Measurements from ENCODE around the gene STK24. TPM values are rescaled to one million over a fixed set of nuclear protein-coding genes. Genes with fewer than 3 reads are reported as not detected.
"Not testable (repeated sequence)": the region's sequence is repeated elsewhere in the genome, so short reads cannot be mapped to it uniquely, and the experiment has no call there.

The STK24 gene
- total RNA-seq = 100 to 1,000 TPM in 4 of 5 donors, 10 to 100 TPM in 1; 92.1 to 143 (median 113) TPM
- 98.5 TPM for total RNA-seq (2013)
- total RNA-seq = 144 to 458 (median 216) reads per million in 29 experiments

DNA sequence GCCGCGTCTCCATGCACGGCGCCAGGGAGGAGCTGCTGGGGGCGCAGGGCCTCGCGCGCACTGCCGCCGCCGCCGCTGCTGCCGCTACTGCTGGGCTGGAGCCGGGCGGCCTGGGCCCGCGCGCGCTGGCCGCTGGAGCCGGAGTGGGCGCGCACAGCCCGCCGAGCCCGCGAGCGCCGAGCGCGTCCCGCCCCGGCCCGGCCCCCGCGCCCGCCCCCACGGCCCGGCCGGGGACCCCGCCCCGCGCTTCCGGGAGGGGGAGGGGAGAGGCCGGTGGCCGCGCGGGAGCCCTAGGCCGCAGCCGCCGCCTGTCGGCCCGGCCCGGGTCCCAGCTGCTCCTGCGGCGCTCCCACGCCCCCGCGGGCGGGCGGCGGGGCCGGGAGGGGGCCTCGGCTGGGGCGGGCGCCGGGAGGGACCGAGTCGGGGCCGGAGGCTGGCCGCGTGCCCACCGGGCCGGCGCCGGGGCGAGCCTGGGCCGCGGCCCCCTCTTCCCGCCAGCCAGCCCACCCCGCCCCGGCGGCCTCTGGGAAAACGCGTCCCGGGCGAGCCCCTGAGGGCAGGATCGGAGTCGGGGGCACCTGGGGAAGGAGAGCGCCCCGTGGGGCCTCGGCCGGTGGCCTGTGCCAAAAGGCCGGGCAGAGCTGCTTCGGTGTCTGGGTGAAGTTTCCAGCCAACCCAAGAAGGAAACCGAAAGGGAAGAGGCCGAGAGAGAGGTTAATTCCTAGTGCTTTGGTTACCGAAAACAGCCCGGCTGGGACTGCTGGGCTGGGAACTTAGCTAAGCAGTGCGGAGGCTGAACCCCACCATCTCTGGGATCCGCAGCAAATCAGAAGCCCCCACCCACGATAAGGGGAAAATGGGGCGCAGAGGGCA is at the start of gene STK24:
Gene STK24 (minus strand): TSS at position 145 of the 873 bp plus-strand sequence. CDS start 321 bp downstream, outside the sequence.
- Mint-ChIP-seq H3K36me3 (no peaks in the 10 kb centered on the region), H3K27me3 (no peaks in the 10 kb centered on the region), H3K4me3 (peak within 1 kb of the TSS; percentile 89 to 93 (median 90)), H3K27ac (peak within 1 kb of the TSS; percentile 94 to 96), H3K4me1 (peaks cover 33 to 47% (median 39%) of the 10 kb centered on the region in 3 donors), H3K9me3 (no peaks in the 10 kb centered on the region)
- H3K36me3 ChIP-seq (ENCODE audit: control insufficient read depth in 2 of 2, extremely low read depth in 1 of 2, insufficient read depth in 1 of 2, low read length in 1 of 2) = no peaks in the 10 kb centered on the region
- POLR2A ChIA-PET = interaction anchor here in 1 of 2 donors (0.8 kb wide), 1 partner anchor 49 kb away, joined by 3 read pairs; no protein-coding TSS in a partner anchor
- no peaks in the 10 kb centered on the region for H3K27me3 ChIP-seq (replicated peaks in 1 of 2; ENCODE audit: control insufficient read depth in 2 of 2, extremely low read depth in 1 of 2, insufficient read depth in 2 of 2, low read length in 1 of 2)
- no peaks in the 10 kb centered on the region for H3K9me3 ChIP-seq
- peak within 1 kb of the TSS; percentile 86 for H3K27ac ChIP-seq (ENCODE audit: low read length)
- peaks cover 18 to 25% of the 10 kb centered on the region in 2 experiments for H3K4me1 ChIP-seq (ENCODE audit: control insufficient read depth in 1 of 2, extremely low read depth in 1 of 2, insufficient read depth in 2 of 2, low read length in 2 of 2)
- WGBS (ENCODE audit: insufficient coverage) = under 1% methylated on average over 81 of the region's 103 CpGs
- H3K4me3 ChIP-seq (ENCODE audit: control insufficient read depth in 1 of 2, extremely low read depth in 1 of 2, low read length in 1 of 2) = peak within 1 kb of the TSS; percentile 75 to 83
- peak in 23 of 35 experiments; percentile 8 to 79 (median 39) for DNase-seq
- CTCF ChIA-PET = no interaction called here
- peak; percentile 62 to 71 (median 66) for ATAC-seq (replicated peaks in 1 of 4)

DNA sequence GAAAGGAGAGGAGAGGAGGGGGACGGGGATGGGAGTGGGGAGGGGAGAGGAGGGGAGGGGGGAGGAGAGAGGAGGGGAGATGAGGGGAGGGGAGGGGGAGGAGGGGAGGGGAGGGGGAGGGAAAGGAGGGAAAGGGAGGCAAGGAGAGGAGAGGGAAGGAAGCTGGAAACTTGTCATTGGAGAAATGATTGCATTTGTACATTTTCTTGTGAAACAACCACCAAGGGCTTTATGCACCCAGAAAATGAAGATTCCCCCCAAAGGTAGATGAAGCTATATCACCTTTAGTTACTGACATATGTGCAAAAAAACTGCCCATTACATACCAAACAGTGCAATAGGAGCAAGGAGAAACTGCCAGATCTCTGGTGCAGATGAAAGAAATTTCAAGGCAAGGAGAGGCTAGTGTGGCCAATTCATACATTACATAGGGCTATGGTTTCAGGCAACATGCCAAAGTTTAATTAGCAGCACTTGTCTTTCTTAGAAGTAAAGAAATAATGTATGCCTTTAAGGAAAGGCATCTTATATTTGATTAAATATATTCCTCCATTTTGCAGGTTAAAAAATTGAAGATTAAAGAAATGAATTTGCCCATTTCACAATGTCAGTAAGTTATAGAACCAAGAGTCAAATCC is 49.5 kb upstream of the STK24 start:
- DNase-seq (no peak), ATAC-seq (replicated peaks in 1 of 4) (no peak)
- Mint-ChIP-seq H3K36me3 (no peaks in the 10 kb centered on the region), H3K4me3 (no peak overlapping the region), H3K9me3 (no peaks in the 10 kb centered on the region), H3K27ac (no peak overlapping the region), H3K4me1 (peaks cover 0 to 7% (median 0%) of the 10 kb centered on the region in 3 donors), H3K27me3 (no peaks in the 10 kb centered on the region)
- no peaks in the 10 kb centered on the region for H3K27me3 ChIP-seq (replicated peaks in 1 of 2; ENCODE audit: control insufficient read depth in 2 of 2, extremely low read depth in 1 of 2, insufficient read depth in 2 of 2, low read length in 1 of 2)
- no peaks in the 10 kb centered on the region for H3K36me3 ChIP-seq (ENCODE audit: control insufficient read depth in 2 of 2, extremely low read depth in 1 of 2, insufficient read depth in 1 of 2, low read length in 1 of 2)
- CTCF ChIA-PET = no interaction called here
- no peak overlapping the region for H3K27ac ChIP-seq (ENCODE audit: low read length)
- POLR2A ChIA-PET = no interaction called here
- H3K4me1 ChIP-seq (ENCODE audit: control insufficient read depth in 1 of 2, extremely low read depth in 1 of 2, insufficient read depth in 2 of 2, low read length in 2 of 2) = no peaks in the 10 kb centered on the region
- no CpG with 5 or more reads among the region's 1 CpG for WGBS (ENCODE audit: insufficient coverage)
- no peak overlapping the region for H3K4me3 ChIP-seq (ENCODE audit: control insufficient read depth in 1 of 2, extremely low read depth in 1 of 2, low read length in 1 of 2)
- H3K9me3 ChIP-seq = no peaks in the 10 kb centered on the region

DNA sequence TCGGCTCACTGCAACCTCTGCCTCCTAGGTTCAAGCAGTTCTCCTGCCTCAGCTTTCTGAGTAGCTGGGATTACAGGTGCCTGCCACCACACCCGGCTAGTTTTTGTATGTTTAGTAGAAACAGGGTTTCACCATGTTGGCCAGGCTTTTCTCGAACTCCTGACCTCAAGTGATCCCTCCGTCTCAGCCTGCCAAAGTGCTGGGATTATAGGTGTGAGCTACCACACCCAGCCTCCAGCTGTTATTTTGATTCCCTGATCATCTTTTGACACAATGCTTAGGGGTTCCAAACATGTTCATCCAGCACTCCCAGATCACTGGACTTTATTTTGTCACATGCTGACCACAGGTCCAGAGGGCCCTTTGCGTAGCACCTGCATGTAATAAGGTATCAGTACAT is 47.7 kb upstream of the STK24 start:
- POLR2A ChIA-PET; H3K27ac ChIP-seq (ENCODE audit: low read length); DNase-seq; ATAC-seq (replicated peaks in 1 of 4); H3K36me3 Mint-ChIP-seq; H3K4me1 Mint-ChIP-seq; H3K4me3 Mint-ChIP-seq; H3K36me3 ChIP-seq (ENCODE audit: control insufficient read depth in 2 of 2, extremely low read depth in 1 of 2, insufficient read depth in 1 of 2, low read length in 1 of 2); H3K27me3 Mint-ChIP-seq; H3K4me1 ChIP-seq (ENCODE audit: control insufficient read depth in 1 of 2, extremely low read depth in 1 of 2, insufficient read depth in 2 of 2, low read length in 2 of 2); H3K27me3 ChIP-seq (replicated peaks in 1 of 2; ENCODE audit: control insufficient read depth in 2 of 2, extremely low read depth in 1 of 2, insufficient read depth in 2 of 2, low read length in 1 of 2); H3K4me3 ChIP-seq (ENCODE audit: control insufficient read depth in 1 of 2, extremely low read depth in 1 of 2, low read length in 1 of 2); H3K27ac Mint-ChIP-seq; H3K9me3 Mint-ChIP-seq; H3K9me3 ChIP-seq: not testable (repeated sequence)
- CTCF ChIA-PET = interaction anchor here in 1 of 2 donors (0.6 kb wide), 1 partner anchor 11 kb away, joined by 6 read pairs; no protein-coding TSS in a partner anchor
- 90% methylated on average over 2 of the region's 5 CpGs for WGBS (ENCODE audit: insufficient coverage)

DNA sequence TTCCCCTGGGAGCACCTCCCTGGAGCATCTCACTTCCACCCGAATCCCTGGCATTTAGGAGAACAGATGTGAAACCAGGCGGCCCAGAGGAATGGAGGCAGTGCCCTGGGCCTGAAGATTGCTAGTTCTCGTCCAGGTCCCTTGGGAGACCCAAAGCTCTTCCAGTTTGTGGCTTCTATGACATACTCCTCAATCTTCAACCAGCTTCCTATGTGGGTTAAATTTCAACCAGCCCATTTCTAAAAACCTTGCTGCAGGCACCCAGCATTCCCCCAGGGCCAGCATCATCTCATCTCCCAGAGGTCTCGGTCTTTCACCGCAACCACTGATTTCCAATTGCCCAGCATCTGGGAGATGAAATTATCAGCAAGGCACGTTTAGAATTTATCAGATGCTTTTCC is 46.0 kb upstream of the STK24 start:
- Mint-ChIP-seq H3K27me3 (no peaks in the 10 kb centered on the region), H3K27ac (no peak overlapping the region), H3K36me3 (no peaks in the 10 kb centered on the region), H3K4me3 (no peak overlapping the region), H3K4me1 (peaks cover 0 to 7% (median 0%) of the 10 kb centered on the region in 3 donors), H3K9me3 (no peaks in the 10 kb centered on the region)
- ATAC-seq (replicated peaks in 1 of 4) (no peak), DNase-seq (no peak)
- no peak overlapping the region for H3K4me3 ChIP-seq (ENCODE audit: control insufficient read depth in 1 of 2, extremely low read depth in 1 of 2, low read length in 1 of 2)
- H3K27ac ChIP-seq (ENCODE audit: low read length) = no peak overlapping the region
- CTCF ChIA-PET = interaction anchor here in 1 of 2 donors (0.6 to 0.7 kb wide), 2 partner anchors 72 to 96 kb away, joined by 3 to 4 read pairs; no protein-coding TSS in a partner anchor
- H3K9me3 ChIP-seq = no peaks in the 10 kb centered on the region
- no peaks in the 10 kb centered on the region for H3K4me1 ChIP-seq (ENCODE audit: control insufficient read depth in 1 of 2, extremely low read depth in 1 of 2, insufficient read depth in 2 of 2, low read length in 2 of 2)
- WGBS (ENCODE audit: insufficient coverage) = 77% methylated on average over 3 of the region's 6 CpGs
- H3K36me3 ChIP-seq (ENCODE audit: control insufficient read depth in 2 of 2, extremely low read depth in 1 of 2, insufficient read depth in 1 of 2, low read length in 1 of 2) = no peaks in the 10 kb centered on the region
- no peaks in the 10 kb centered on the region for H3K27me3 ChIP-seq (replicated peaks in 1 of 2; ENCODE audit: control insufficient read depth in 2 of 2, extremely low read depth in 1 of 2, insufficient read depth in 2 of 2, low read length in 1 of 2)
- POLR2A ChIA-PET = interaction anchor here in 1 of 2 donors (0.6 kb wide), 2 partner anchors 119 to 193 kb away, joined by 4 to 8 read pairs; no protein-coding TSS in a partner anchor

DNA sequence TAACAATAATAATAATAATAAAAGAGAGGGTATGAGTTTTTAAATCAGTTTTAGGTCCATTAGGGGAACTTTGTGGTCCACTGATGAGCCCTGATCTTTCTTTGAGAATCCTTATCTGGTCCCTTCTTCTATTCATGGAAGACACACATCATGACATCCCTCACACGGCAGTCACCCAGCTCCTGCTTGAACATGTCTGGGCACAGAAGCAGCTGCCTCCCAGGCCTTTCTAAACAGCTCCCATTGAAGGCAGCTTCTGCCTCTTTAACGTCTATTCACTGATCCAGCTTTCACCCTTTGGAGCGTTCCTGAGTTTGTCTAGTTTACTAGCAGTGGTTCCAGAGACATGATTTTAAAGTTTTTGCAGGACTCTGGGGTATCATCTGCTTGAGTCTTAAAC is 42.6 kb upstream of the STK24 start:
- H3K27me3 Mint-ChIP-seq = no peaks in the 10 kb centered on the region
- Histone ChIP-seq H3K27ac (ENCODE audit: low read length) (no peak overlapping the region), H3K4me3 (ENCODE audit: control insufficient read depth in 1 of 2, extremely low read depth in 1 of 2, low read length in 1 of 2) (no peak overlapping the region), H3K9me3 (no peaks in the 10 kb centered on the region), H3K4me1 (ENCODE audit: control insufficient read depth in 1 of 2, extremely low read depth in 1 of 2, insufficient read depth in 2 of 2, low read length in 2 of 2) (no peaks in the 10 kb centered on the region), H3K27me3 (replicated peaks in 1 of 2; ENCODE audit: control insufficient read depth in 2 of 2, extremely low read depth in 1 of 2, insufficient read depth in 2 of 2, low read length in 1 of 2) (no peaks in the 10 kb centered on the region), H3K36me3 (ENCODE audit: control insufficient read depth in 2 of 2, extremely low read depth in 1 of 2, insufficient read depth in 1 of 2, low read length in 1 of 2) (no peaks in the 10 kb centered on the region)
- no peaks in the 10 kb centered on the region for H3K36me3 Mint-ChIP-seq
- no peak overlapping the region for H3K4me3 Mint-ChIP-seq
- H3K9me3 Mint-ChIP-seq = no peaks in the 10 kb centered on the region
- ChIA-PET POLR2A (no interaction called here), CTCF (no interaction called here)
- peaks cover 0 to 7% (median 0%) of the 10 kb centered on the region in 3 donors for H3K4me1 Mint-ChIP-seq
- WGBS (ENCODE audit: insufficient coverage) = 86% methylated on average over 1 of the region's 3 CpGs
- no peak overlapping the region for H3K27ac Mint-ChIP-seq
- DNase-seq (no peak), ATAC-seq (replicated peaks in 1 of 4) (no peak)

DNA sequence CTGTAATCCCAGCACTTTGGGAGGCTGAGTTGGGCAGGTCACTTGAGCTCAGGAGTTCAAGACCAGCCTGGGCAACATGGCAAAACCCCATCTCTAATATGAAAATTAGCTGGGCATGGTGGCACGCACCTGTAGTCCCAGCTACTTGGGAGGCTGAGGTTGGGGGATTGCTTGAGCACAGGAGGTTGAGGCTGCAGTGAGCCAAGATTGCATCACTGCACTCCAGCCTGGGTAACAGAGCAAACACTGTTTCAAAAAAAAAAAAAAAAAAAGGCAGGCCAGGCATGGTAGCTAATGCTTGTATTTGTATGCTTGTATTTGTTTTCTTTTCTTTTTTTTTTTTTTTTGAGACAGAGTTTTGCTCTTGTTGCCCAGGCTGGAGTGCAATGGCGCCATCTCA is 38.7 kb upstream of the STK24 start:
- H3K27me3 Mint-ChIP-seq; H3K4me3 Mint-ChIP-seq; H3K9me3 ChIP-seq; H3K27ac Mint-ChIP-seq; H3K36me3 Mint-ChIP-seq; H3K9me3 Mint-ChIP-seq; DNase-seq; H3K27ac ChIP-seq (ENCODE audit: low read length); ATAC-seq (replicated peaks in 1 of 4); H3K4me1 Mint-ChIP-seq; H3K27me3 ChIP-seq (replicated peaks in 1 of 2; ENCODE audit: control insufficient read depth in 2 of 2, extremely low read depth in 1 of 2, insufficient read depth in 2 of 2, low read length in 1 of 2); H3K4me3 ChIP-seq (ENCODE audit: control insufficient read depth in 1 of 2, extremely low read depth in 1 of 2, low read length in 1 of 2); H3K4me1 ChIP-seq (ENCODE audit: control insufficient read depth in 1 of 2, extremely low read depth in 1 of 2, insufficient read depth in 2 of 2, low read length in 2 of 2); H3K36me3 ChIP-seq (ENCODE audit: control insufficient read depth in 2 of 2, extremely low read depth in 1 of 2, insufficient read depth in 1 of 2, low read length in 1 of 2): not testable (repeated sequence)
- ChIA-PET POLR2A (interaction anchor here in 1 of 2 donors (0.6 to 0.7 kb wide), 2 partner anchors 134 to 202 kb away, joined by 5 to 9 read pairs; no protein-coding TSS in a partner anchor), CTCF (interaction anchor here (0.7 to 1.0 kb wide), 5 partner anchors 9 to 1683 kb away, joined by 3 to 5 read pairs (median 4); no protein-coding TSS in a partner anchor)
- WGBS (ENCODE audit: insufficient coverage) = no CpG with 5 or more reads among the region's 2 CpGs
